Gastroesophageal sphincter (tissue), 4 donors: ENCODE data around the gene RFT1. TPM values are rescaled to one million over a fixed set of nuclear protein-coding genes. Genes with fewer than 3 reads are reported as not detected.

ENCODE experiments used
- ATAC-seq: fragments of 150-250 bp; one replicate; pipeline ENCODE4 v1.9.1; 2016; ENCODE audit warnings: mild to moderate bottlenecking, moderate library complexity
- H3K27ac ChIP-seq, 4 donors: fragments of 200-600 bp; sonication (generic) in 3 of 4; 1 replicate in 3 of 4; 2 replicates in 1 of 4; pipeline ENCODE4 v1.5.1; 2016 to 2019
- H3K27me3 ChIP-seq: fragments of 200-600 bp; sonication (generic); one replicate; pipeline ENCODE4 v1.5.1; 2019
- H3K36me3 ChIP-seq, 2 donors: fragments of 200-600 bp; sonication (generic); one replicate each; pipeline ENCODE4 v1.5.1; 2019; ENCODE audit warnings: control low read depth in 1 of 2
- H3K4me1 ChIP-seq, 3 donors: fragments of 200-600 bp; sonication (generic); 1 replicate in 2 of 3; 2 replicates in 1 of 3; pipeline ENCODE4 v1.5.1; 2016 to 2019; ENCODE audit warnings: control low read depth in 2 of 3
- H3K4me3 ChIP-seq, 2 donors: fragments of 200-600 bp; sonication (generic); one replicate each; pipeline ENCODE4 v1.5.1; 2019; ENCODE audit warnings: mild to moderate bottlenecking in 1 of 2, moderate library complexity in 1 of 2
- H3K9me3 ChIP-seq, 3 donors: fragments of 200-600 bp; sonication (generic); one replicate each; pipeline ENCODE4 v1.5.1; 2017 to 2019; ENCODE audit warnings: control low read depth in 2 of 3
- CTCF ChIP-seq, 4 experiments: fragments of 200-600 bp in 2 of 4; fragments of 450-650 bp in 2 of 4; sonication (generic) in 1 of 4; IDR thresholded peaks; one replicate each; pipeline ENCODE4 v1.5.1; 2017 to 2019; ENCODE audit warnings: antibody characterized with exemption in 4 of 4, mild to moderate bottlenecking in 2 of 4, moderate library complexity in 2 of 4
- EP300 ChIP-seq: sonication (generic); formaldehyde crosslinking; IDR thresholded peaks from one replicate; pipeline ENCODE4 v1.6.1; 2017; ENCODE audit warnings: antibody characterized with exemption, mild to moderate bottlenecking
- POLR2A ChIP-seq, 2 donors: fragments of 450-650 bp; IDR thresholded peaks; one replicate each; pipeline ENCODE4 v1.6.1; 2017; ENCODE audit warnings: antibody characterized with exemption in 2 of 2, mild to moderate bottlenecking in 2 of 2, moderate library complexity in 1 of 2
- POLR2AphosphoS5 ChIP-seq: sonication (generic); formaldehyde crosslinking; IDR thresholded peaks from one replicate; pipeline ENCODE4 v1.6.1; 2017; ENCODE audit warnings: antibody characterized with exemption
- whole genome bisulfite sequencing, 2 donors: methylation state at CpG; one replicate each; pipeline ENCODE4 v1.1.5; 2018; ENCODE audit warnings: low coverage in 1 of 2; 5-methylcytosine and 5-hydroxymethylcytosine counted together
- total RNA-seq, 4 donors: library from RNA; depleted of rRNA; stranded (reverse); fragments of >200 nt; gene quantifications; one replicate each; pipeline ENCODE4 v1.1.0, GENCODE V29; 2016

Gene RFT1
- total RNA-seq, 4 donors from 2014 or later = 6.5 to 7.6 (median 7.2) TPM

- Histone ChIP-seq H3K36me3 (peaks cover 5 to 85% of the 10 kb centered on the region in 2 donors), H3K4me1 (peaks cover 6 to 23% (median 6%) of the 10 kb centered on the region in 3 donors), H3K9me3 (no peaks in the 10 kb centered on the region), H3K27ac (no peak overlapping the region), H3K27me3 (no peaks in the 10 kb centered on the region), H3K4me3 (no peak overlapping the region)
- TF ChIP-seq CTCF (IDR thresholded peaks at IDR 0.05) (no peak), EP300 (no peak), POLR2A (IDR thresholded peaks at IDR 0.05) (no peak), POLR2AphosphoS5 (no peak)
- 80 to 100% methylated on average over 1 of the region's 1 CpG for WGBS, 2 donors
- ATAC-seq = no peak
Measured at GRCh38 chr3:53116956-53117355, 13.3 kb downstream of the RFT1 start.

- H3K27ac ChIP-seq = peak overlapping the region in 3 of 4 donors; percentile 16 to 69 (median 48)
- no peaks in the 10 kb centered on the region for H3K27me3 ChIP-seq
- H3K9me3 ChIP-seq = no peaks in the 10 kb centered on the region
- ATAC-seq = no peak
- TF ChIP-seq EP300 (no peak), POLR2A (IDR thresholded peaks at IDR 0.05) (no peak), CTCF (IDR thresholded peaks at IDR 0.05) (no peak), POLR2AphosphoS5 (no peak)
- 86 to 87% methylated on average over 3 to 4 of the region's 5 CpGs for WGBS, 2 donors
- H3K4me1 ChIP-seq = peaks cover 6 to 36% (median 6%) of the 10 kb centered on the region in 3 donors
- H3K36me3 ChIP-seq = peaks cover 0 to 83% of the 10 kb centered on the region in 2 donors
- no peak overlapping the region for H3K4me3 ChIP-seq
Measured at GRCh38 chr3:53114412-53115074, 15.7 kb downstream of the RFT1 start.

GRCh38 chr3:53114011-53114400, 16.2 kb downstream of the RFT1 start:
- Histone ChIP-seq H3K27ac (peak overlapping the region in 3 of 4 donors; percentile 48 to 69 (median 52)), H3K9me3 (no peaks in the 10 kb centered on the region), H3K27me3 (no peaks in the 10 kb centered on the region), H3K4me3 (no peak overlapping the region), H3K4me1 (peaks cover 6 to 41% (median 6%) of the 10 kb centered on the region in 3 donors), H3K36me3 (peaks cover 0 to 83% of the 10 kb centered on the region in 2 donors)
- peak; percentile 77 for ATAC-seq
- TF ChIP-seq EP300 (no peak), POLR2A (IDR thresholded peaks at IDR 0.05) (no peak), POLR2AphosphoS5 (no peak), CTCF (IDR thresholded peaks at IDR 0.05) (peak; percentile 91 to 95 (median 93))
- WGBS, 2 donors = 0% methylated on average over 3 of the region's 5 CpGs; no CpG with 5 or more reads in 1 of the 2 donors

- Histone ChIP-seq H3K9me3 (no peaks in the 10 kb centered on the region), H3K36me3 (peaks cover 0 to 83% of the 10 kb centered on the region in 2 donors), H3K27ac (peak overlapping the region in 3 of 4 donors; percentile 48 to 69 (median 52)), H3K27me3 (no peaks in the 10 kb centered on the region), H3K4me1 (peaks cover 6 to 43% (median 6%) of the 10 kb centered on the region in 3 donors), H3K4me3 (no peak overlapping the region)
- ATAC-seq = no peak
- TF ChIP-seq POLR2A (IDR thresholded peaks at IDR 0.05) (no peak), CTCF (IDR thresholded peaks at IDR 0.05) (no peak), EP300 (no peak), POLR2AphosphoS5 (peak; percentile 21)
- 23 to 50% methylated on average over 1 of the region's 1 CpG for WGBS, 2 donors
Measured at GRCh38 chr3:53113293-53114010, 16.8 kb downstream of the RFT1 start.
